Epithelial cell of prostate (primary cell): ENCODE measurements around the gene SBF2.
A peak's percentile ranks its signal among the peaks of the same experiment; 100 is the strongest.
"Not testable (repeated sequence)": the region's sequence is repeated elsewhere in the genome, so short reads cannot be mapped to it uniquely, and the experiment has no call there.

ENCODE experiments used
- DNase-seq: peaks from one replicate; pipeline ENCODE4 v3.0.0-alpha.2; 2011; ENCODE audit warnings: low read depth, low spot score
- H3K27ac ChIP-seq: fragments of 450-650 bp; 2 replicates; pipeline ENCODE4 v1.5.1; 2017; ENCODE audit warnings: mild to moderate bottlenecking

SBF2 gene

DNA sequence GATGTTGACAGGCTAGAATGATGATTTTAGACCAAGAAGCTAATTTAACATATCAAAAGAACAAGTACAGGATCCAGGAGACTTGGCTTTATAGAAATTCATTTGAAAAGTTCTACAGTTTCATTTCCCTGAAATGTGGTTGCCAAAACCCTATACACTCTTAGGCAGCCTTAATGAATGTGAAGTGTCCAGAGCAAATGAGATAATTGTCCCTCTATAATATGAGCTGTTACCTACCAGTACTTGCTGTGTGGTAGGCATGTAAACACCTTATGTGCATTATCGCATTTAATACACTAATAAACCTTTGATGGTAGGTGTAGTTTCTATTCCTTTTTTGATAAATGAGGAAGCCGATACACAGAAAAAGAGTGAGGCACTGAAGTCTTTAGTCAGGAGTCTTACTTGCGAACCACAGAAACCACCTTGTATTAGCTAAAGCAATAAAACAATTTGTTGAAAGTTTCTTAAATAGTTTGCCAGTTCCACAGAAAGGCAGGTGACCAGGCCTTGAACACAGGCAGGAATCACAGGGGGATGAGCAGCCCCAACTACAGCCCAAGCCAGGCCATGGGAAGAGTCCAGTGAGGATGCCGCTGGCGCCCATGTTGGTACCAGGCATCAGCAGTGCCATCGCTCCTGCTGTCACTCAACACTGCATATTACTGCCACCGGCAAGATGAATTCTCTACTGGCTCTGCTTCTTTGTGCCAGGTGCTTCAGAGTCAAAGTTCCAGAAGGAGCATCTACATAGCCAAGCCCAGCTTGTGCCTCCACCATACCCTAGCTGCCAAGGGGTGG lies 548.4 kb downstream of the SBF2 start:
- H3K27ac ChIP-seq, result no peak overlapping the region
- no peak for DNase-seq

- DNase-seq, H3K27ac ChIP-seq: not testable (repeated sequence)
These were observed 550.5 kb downstream of the SBF2 start for GRCh38 chr11:9743512-9743911.

GRCh38 chr11:9741260-9741659 lies 552.8 kb downstream of the SBF2 start:
- DNase-seq, result no peak
- peak overlapping the region; percentile 60 for H3K27ac ChIP-seq

GRCh38 chr11:9740202-9740883 lies 553.7 kb downstream of the SBF2 start:
- no peak for DNase-seq
- peak overlapping the region; percentile 60 for H3K27ac ChIP-seq

DNA sequence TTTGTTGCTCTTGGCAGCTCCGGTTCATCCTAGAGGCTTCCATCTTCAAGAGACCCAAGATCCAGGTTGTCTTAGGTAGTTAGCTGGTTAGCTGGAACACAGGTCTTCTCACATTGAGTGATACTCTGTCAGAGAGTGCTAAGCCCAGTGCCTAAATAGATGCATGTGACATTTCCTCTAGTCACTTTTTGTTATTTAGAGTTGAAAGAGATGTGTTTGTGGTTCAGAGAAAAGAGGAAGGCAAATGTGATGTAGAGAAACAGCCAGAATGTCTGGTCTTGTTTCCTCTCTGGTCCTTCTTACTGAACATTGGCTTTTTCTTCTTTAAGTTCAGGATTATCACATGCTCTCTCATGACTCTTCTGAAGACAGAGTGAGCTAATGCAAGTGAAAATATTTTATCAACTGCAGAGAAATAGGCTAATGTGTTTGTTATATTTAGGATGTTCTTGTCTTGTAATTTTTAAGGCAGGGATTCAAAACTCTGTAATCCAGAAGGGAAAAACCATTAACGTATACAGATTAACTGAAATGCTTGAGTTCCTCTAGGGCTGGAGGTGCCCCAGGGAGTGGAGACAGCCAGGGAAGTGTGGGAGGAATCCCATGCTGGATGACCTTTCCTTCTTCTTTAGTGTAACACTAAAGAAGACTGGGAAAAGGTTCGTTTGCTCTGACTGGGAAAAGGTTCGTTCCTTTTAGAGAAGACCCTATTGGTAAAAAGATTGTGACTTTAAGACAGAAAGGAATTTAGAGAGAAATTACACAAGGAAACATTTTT lies 554.7 kb downstream of the SBF2 start:
- no peak for DNase-seq
- peak overlapping the region; percentile 60 for H3K27ac ChIP-seq

- DNase-seq, result no peak
- H3K27ac ChIP-seq, result no peak overlapping the region
These were observed 555.3 kb downstream of the SBF2 start for GRCh38 chr11:9738707-9739106.

GRCh38 chr11:9738116-9738515 lies 555.9 kb downstream of the SBF2 start:
- H3K27ac ChIP-seq, result no peak overlapping the region
- DNase-seq, result no peak

DNA sequence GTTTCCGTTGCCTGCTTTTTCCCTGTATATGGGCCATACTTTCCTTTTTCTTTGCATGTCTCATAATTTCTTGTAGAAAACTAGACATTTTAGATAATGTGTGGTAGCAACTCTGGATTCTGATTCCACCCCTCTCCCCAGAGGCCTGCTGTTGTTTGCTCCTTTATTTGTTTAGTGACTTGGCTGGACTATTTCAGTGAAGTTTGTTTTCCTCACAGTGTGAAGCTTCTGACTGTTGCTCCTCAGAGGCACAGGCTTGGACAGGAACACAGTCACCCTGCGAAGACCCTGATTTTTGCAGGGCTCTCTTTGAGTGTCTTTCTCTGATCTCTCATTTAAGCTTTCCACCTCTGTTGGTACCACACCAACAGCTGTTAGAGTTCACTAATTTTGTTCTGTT lies 557.7 kb downstream of the SBF2 start:
- H3K27ac ChIP-seq, result no peak overlapping the region

GRCh38 chr11:9735919-9736318 lies 558.1 kb downstream of the SBF2 start:
- no peak for DNase-seq
- H3K27ac ChIP-seq, result no peak overlapping the region

More for the DNA sequence above, 557.7 kb downstream of the SBF2 start:
- DNase-seq, result no peak

- no peak overlapping the region for H3K27ac ChIP-seq
- DNase-seq, result no peak
These were observed 558.8 kb downstream of the SBF2 start for GRCh38 chr11:9735236-9735635.

DNA sequence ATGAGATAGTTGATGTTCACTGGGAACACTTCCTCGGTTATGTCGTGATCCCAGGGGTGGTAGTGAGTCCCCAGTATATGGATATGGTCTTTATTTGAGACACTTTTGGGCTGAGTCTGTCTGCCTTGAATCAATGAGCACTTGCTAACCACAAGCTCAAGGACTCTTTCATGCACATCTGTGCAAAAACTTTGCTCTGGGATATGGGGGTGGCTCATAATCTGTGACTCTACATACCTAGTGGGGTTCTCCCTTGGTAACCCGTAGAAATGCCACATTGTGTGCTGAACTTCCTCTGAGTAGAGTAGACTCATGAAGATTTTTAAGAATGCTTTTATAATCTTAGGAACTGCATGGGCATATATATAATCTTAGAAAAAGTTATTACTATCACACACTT lies 560.8 kb downstream of the SBF2 start:
- no peak for DNase-seq
- no peak overlapping the region for H3K27ac ChIP-seq

DNA sequence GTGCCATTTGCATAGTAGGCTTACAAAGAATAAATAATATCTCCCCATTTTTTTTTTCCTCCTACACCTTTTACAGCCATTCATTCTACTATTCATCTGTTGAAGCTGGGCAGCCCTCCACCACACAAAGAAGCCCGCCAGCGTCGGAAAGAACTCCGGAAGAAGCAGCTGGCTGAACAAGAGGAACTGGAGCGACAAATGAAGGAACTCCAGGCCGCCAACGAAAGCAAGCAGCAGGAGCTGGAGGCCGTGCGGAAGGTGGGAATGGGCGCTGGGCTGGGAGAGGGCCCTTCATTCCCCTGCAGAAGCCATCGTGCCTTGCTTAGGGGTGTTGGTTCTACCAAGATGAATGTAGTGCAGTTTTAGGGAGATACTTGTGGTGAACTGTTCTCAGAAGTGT lies 561.6 kb downstream of the SBF2 start:
- DNase-seq, result no peak
- no peak overlapping the region for H3K27ac ChIP-seq

DNA sequence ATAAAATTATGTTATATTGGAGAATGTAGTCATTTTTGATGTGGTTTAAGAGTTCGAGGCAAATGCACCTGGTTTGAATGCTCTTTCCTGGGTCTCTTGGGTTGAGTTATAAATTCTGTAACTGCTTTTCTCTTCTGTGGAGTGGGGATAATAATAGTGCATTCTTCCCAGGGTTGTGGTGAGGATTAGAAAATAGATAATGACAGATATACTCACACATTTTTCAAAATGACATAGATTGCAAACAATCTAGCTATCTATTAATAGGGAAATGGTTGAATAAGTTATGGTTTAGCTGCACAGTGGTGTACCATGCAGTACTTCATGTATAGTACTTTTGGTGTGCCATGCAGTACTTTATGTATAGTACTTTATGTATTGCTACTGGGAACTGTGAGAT lies 562.8 kb downstream of the SBF2 start:
- DNase-seq, result no peak
- H3K27ac ChIP-seq, result no peak overlapping the region
